ENCODE results near the gene INTS7. TPM values are rescaled to one million over a fixed set of nuclear protein-coding genes. Genes with fewer than 3 reads are reported as not detected.
"Not testable (repeated sequence)": the region's sequence is repeated elsewhere in the genome, so short reads cannot be mapped to it uniquely, and the experiment has no call there.

The INTS7 gene
- polyA plus RNA-seq, 3 donors = 14.9 to 21.7 (median 19.4) TPM

DNA sequence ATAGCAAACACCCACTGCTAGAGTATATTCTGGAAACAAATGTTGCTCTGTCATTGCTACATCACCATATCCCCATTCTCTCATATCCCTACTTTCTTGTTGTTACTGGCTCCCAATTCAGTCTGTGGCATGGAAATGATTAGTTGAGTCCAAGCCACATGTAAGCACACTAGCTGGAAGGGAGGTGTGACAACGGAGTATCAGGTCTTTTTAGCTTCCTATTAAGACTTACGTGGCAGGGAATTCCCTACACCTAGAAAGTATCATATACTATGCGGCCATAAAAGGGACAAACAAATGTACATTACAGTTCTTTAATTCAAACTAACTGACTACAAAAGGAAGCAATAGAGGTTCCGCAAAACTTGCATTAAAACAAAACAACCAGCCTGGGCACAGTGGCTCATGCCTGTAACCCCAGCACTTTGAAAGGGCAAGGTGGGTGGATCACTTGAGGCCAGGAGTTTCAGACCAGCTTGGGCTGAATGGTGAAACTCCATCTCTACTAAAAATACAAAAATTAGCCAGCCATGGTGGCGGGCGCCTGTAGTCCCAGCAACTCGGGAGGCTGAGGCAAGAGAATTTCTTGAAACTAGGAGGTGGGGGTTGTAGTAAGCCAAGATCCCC, 48.6 kb downstream of the INTS7 start:
- DNase-seq = no peak

GRCh38 chr1:211985556-211986264, 49.6 kb downstream of the INTS7 start:
- no peak for DNase-seq

DNA sequence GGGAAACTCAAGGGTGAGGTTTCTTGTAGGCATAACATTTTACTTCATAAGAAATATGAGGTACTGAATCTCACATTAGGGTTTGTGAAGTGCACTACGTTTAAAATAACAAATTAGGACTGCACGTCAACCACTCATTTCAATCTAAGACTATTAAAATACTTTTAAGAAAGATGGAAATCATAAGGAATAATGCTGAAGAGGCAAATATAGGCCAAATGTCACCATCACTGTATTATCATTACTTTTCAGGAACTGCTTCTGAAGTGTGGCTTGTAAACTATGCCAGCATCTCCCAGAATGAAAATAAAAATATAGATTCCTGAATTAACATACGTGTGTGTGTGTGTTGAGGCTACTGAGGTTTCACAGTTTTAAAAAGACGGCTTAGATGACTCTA, 56.8 kb downstream of the INTS7 start:
- no peak for DNase-seq

GRCh38 chr1:211975152-211975941, 60.0 kb downstream of the INTS7 start:
- no peak for DNase-seq

DNA sequence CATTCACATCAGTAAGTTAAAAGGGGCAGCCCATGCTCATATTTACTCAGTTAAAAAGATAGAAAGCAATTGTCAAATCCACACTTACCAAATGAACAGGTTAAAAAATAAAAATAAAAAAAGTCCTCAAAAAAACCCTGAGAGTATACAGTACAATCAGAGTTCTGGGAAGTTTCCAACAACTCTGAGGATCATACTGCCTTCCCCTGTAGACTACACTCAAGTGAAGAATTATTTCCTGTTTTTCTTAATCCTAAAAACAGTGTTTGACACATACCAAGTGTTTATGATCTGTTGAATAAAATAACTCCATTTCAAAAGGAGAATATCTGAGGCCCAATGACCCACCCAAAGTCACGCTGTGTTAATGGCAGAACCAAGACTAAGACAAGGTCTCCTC, 61.8 kb downstream of the INTS7 start:
- no peak for DNase-seq

DNA sequence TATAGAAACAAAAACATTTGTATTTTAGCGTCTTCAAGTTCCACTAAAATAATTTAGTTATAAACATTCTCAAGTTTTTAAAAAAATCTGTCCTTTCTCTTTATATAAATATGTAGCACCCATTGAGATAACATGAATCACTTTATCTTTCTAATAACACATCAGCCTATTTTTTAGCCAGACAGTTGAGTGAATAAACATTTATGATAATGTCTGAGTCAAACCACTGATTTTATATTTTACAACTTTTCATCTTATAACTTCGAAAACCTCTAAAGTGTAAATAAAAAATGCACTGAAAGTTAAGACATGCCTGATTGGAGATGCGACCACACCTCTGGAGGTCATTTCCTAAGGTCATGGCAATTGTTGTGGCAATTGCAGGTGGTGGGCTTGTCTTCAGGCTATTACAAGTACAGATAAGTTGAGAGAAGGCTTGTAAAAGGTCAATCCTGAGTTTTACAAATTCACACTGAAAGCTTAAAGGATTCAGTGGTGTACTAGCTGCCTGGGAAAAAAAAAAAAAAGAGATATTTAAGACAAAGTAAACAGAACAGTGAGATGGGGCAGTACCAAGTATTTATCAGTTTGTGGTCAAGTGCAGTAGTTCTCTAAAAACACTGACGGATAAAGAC, 67.0 kb downstream of the INTS7 start:
- DNase-seq = no peak

- no peak for DNase-seq
Measured at GRCh38 chr1:211967704-211968103, 67.7 kb downstream of the INTS7 start.

DNA sequence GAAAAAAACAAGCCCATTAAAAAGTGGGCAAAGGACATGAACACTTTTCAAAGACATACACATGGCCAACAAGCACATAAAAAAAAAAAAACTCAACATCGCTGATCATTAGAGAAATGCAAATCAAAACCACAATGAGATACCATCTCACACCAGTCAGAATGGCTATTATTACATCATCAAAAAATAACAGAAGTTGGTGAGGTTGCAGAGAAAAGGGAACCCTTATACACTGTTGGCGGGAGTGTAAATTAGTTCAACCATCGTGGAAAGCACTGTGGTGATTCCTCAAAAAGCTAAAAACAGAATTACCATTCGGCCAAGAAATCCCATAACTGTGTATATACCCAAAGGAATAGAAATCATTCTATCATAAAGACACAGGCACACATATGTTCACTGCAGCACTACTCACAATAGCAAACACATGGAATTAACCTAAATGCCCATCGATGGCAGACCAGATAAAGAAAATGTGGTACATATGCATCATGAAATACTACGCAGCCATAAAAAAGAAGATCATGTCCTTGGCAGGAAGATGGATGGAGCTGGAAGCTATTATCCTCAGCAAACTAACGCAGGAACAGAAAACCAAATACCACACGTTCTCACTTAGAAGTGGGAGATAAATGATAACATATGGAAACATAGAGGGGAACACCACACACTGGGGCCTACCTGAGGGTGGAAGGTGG, 70.1 kb downstream of the INTS7 start:
- no peak for DNase-seq

- DNase-seq = no peak
Measured at GRCh38 chr1:211959680-211960079, 75.7 kb downstream of the INTS7 start.

DNA sequence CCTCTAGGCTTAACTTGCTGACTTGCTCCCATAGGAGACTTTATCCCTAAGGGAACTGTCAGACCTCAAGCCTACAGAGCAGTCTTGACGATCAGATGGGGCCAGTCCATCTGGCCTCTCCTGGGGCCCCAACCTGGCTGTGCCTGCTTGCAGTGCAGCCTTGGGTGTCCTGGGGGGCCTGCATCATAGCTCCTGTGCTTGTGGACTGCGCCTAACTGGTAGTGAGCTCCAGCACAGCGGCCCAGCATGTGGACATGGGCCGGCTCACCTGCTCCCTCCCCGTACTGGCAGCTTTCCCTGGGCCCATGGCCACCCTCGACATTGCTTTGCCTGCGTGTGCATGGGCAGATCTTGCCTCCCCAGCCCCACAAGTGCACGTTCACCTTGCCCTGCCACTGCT, 76.1 kb downstream of the INTS7 start:
- DNase-seq = no peak

DNA sequence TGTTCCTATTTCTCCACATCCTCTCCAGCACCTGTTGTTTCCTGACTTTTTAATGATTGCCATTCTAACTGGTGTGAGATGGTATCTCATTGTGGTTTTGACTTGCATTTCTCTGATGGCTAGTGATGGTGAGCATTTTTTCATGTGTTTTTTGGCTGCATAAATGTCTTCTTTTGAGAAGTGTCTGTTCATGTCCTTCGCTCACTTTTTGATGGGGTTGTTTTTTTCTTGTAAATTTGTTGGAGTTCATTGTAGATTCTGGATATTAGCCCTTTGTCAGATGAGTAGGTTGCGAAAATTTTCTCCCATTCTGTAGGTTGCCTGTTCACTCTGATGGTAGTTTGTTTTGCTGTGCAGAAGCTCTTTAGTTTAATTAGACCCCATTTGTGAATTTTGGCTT, 81.3 kb downstream of the INTS7 start:
- not testable (repeated sequence) for DNase-seq

DNA sequence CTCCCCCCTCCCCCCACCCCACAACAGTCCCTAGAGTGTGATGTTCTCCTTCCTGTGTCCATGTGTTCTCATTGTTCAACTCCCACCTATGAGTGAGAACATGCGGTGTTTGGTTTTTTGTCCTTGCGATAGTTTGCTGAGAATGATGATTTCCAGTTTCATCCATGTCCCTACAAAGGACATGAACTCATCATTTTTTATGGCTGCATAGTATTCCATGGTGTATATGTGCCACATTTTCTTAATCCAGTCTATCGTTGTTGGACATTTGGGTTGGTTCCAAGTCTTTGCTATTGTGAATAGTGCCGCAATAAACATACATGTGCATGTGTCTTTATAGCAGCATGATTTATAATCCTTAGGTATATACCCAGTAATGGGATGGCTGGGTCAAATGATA, 81.8 kb downstream of the INTS7 start:
- DNase-seq = not testable (repeated sequence)

DNA sequence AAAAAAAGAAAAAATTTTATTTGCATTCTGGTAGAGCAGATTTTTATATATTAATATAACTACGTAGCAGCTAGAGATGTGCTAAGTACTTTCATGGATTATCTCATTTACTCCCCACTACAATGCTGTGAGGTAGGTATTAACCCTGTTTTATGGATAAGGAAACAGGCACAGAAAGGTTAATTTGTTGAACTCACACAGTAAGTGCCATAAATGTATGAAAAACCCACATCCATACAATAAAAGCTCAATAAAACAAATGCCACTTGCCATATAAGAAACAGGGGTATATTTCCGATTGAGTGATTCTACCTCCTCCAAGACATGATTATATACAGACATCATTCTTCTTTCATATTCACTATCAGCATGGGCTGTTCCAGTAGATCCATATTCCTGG, 83.1 kb downstream of the INTS7 start:
- no peak for DNase-seq

GRCh38 chr1:211951856-211952255, 83.5 kb downstream of the INTS7 start:
- DNase-seq = no peak

DNA sequence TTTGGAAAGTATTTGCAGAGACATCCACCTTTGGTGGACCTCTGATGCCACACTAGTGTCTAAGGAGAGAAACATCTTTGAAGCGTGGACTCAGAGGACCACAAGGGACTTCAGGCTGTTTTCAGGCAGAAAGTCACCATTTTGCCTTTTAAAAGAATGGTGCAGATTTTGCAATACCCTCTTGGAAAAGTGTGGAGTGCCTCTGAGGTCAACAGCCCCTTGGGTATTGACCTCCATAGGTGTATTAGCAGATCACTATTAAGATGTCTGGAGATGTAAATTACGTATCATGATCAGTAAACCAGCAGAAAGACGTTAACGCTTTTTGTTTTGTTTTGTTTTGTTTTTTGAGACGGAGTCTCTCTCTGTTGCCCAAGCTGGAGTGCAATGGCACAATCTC, 87.0 kb downstream of the INTS7 start:
- DNase-seq = no peak

DNA sequence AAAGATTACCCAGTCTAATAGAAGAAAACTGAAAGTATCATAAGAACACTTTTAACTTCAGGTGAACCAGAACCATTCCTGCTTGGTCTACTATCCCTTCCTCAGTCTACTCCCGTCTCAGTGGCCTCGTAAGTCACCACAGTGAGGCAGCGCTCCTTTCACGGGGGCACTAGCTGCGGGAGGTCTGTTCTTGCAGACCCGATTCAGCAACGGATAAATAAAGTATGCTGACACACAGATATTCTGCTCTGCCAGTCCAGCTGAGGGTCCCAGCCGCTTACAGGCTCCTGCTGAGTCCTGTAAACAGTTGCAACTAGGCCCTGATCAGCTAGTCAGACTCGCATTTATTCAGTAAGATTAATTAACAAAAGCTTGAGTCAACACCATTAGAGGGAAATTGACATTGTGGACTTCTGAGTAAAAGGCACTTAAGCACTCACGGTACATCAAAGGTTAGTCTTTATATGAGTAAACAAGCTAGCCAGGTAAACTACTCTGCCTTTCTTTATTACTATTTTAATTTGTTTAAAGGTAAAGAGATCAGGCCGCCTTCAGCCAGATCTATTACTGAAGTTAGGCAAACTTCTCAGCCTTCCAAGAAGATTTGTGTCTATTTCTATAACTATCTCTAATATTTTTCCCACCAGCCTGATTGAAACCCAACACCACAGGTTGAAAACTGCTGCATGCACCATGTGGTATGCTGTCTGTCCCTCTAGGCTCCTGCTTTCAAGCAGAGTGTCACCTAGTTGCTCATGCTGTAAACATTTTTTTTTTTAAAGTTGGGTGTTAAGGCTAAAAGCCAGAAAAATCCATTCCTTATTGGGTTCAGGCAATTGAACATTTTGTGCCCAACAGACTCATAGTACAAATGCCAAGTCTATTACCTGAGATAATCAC, 87.7 kb downstream of the INTS7 start:
- DNase-seq = no peak

GRCh38 chr1:211944733-211945500, 90.4 kb downstream of the INTS7 start:
- no peak for DNase-seq

GRCh38 chr1:211942583-211942982, 92.8 kb downstream of the INTS7 start:
- no peak for DNase-seq

DNA sequence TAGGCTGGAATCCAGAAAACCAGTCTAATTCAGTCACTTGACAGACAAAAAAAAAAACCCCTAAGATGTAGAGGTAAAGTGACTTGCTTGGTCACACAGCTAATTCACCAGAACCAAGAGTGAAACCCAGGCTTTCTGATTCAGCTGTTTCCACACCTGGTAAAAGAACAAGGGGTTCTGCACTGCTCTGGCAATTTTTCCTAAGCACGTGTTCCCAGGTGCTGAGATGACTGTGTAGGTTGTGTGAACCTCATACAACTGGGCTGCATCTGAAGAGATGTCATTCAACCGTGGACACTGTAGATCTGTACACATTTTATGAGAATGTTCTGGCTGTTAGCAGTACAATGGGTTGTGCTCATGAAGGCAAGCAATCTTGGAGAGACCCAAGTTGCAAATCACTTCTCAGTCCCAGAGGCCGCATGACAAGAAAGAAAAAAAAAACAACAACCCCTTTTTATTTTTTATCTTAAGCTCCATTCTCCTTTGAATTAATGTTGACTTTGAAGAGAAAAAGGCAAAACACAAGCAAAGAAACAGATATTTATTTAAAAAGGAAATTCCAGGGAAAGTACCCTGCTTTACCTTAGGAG, 95.4 kb downstream of the INTS7 start:
- DNase-seq = no peak

DNA sequence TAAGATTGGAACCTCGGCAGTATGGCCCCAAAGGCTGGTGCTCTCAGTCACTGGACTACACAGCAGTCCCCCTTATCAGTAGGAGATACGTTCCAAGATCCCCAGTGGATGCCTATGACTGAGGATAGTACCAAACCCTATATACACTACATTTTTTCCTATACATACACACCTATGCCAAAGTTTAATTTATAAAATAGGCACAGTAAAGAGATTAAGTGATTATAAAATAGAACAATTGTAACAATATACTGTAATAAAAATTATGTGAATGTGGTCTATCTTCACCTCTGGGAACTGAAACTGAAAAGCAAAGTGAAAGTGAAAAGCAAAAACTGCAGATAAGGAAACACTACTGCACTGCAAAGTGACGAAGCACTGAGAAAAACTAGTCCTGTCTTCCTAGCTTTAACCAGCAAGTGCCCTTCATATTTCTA, 96.8 kb downstream of the INTS7 start:
- DNase-seq = no peak
